ENCODE measurements around the gene IL31.

GRCh38 chr12:122150127-122150681, 23.8 kb downstream of the IL31 start:
- TF ChIP-seq CTCF (IDR thresholded peaks at IDR 0.05; ENCODE audit: low read length) (no peak), EZH2phosphoT487 (IDR thresholded peaks at IDR 0.05; ENCODE audit: low read length) (no peak), EZH2 (optimal IDR thresholded peaks at IDR 0.05; ENCODE audit: low read depth, low read length) (no peak)
